Measurements from ENCODE around the gene NFU1.
"Not testable (repeated sequence)": the region's sequence is repeated elsewhere in the genome, so short reads cannot be mapped to it uniquely, and the experiment has no call there.

Gene NFU1

DNA sequence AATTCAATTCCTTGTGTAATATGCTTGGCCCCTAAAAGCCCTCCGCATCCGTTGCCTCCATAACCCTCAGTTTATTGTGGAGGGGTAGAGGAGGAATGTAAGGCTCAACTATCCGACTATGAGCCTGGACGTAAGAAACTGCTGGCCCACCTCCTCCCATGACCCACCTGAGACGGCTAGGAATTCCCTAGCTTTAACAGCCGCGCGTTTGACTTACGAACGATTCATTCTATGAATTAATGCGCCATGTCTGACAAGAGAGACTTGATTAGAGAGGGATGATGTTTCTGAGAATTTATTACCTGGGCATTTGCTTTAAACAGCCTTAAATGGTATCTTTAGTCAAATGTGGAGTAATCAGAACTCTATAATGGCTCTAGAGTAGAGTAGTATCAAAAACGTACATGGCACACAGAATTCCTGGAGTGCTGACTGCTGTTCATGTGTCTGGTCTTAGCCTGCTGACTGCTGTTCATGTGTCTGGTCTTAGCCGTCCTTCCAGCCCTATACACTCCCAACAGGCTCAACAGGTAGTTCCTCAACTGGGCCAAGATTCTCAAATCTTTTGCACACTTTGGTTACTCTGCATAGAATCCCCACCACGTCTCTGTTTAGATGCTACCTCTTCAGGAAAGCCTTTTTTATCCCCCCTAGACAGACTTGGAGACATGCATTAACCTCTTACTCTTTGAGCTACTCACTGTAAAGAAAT is 49.3 kb downstream of the NFU1 start:
- no peak for DNase-seq (ENCODE audit: low read depth)

DNA sequence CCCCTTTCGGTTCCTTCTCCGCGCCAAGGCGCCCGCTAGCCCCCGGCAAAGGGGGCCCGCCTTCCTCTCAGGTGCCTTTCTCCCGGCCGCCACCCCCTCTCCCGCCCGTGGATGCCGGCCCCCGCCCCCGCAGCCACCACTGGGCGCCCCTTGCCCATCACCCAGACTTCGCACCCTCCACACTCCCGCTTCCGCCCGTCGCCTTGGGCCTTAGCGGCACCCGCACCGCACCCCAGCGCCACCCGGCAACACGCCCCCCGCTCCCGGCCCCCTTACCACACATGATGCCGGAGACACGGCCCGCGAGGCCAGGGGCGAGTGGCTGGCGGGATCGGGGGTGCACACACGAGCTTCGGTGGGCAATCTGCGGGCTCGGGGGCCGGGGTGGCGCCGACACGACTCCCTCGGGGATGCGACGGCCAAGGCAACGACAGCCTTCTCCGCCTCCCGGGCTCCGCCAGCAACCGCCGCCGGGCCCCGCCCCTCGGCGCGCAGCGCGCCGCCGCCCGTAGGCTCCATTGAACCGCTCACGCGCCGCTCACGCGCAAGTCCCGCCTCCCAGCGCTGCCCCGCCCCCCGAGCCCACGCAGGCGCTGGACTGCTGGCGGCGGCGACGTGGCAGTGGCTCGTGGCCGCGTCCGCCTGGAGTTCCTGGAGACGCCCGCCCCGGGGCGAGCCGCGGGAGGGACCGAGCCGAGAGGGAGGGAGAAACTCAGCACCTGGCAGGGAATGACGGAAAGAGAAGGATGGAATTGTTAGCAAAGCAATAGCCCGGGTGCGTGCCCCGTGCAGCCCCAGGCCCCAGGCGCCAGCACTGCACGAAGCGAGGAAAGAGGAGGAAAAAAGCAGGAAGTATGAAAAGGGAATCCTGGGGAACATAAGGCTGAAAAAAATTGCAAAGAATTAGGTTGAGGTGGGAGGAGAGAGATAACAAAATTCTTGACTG is 50.2 kb downstream of the NFU1 start, which contains the start of gene GFPT1:
Gene GFPT1 (minus strand): TSS at position 439 of the 946 bp plus-strand sequence. CDS start 156 bp downstream, at position 283.
- DNase-seq (ENCODE audit: low read depth) = peak; percentile 89

DNA sequence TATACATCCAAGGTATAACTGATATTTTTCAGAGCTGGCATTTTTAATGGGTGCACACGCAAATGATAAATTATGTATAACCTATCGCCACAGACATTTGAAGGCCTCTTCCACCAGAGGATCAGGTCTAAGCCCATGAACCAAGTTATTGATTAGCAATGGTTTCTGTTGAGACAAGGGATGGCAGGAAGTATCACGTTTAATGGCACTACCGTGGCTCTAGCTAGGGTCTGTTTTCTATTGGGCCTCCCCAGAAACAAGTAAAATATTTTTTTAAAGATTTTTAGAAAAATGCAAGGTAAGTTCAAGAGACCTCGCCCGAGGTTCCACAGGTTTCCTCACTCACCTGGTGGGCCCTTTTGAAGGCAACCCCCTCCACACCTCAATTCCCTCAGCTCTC is 50.9 kb downstream of the NFU1 start:
- no peak for DNase-seq (ENCODE audit: low read depth)

DNA sequence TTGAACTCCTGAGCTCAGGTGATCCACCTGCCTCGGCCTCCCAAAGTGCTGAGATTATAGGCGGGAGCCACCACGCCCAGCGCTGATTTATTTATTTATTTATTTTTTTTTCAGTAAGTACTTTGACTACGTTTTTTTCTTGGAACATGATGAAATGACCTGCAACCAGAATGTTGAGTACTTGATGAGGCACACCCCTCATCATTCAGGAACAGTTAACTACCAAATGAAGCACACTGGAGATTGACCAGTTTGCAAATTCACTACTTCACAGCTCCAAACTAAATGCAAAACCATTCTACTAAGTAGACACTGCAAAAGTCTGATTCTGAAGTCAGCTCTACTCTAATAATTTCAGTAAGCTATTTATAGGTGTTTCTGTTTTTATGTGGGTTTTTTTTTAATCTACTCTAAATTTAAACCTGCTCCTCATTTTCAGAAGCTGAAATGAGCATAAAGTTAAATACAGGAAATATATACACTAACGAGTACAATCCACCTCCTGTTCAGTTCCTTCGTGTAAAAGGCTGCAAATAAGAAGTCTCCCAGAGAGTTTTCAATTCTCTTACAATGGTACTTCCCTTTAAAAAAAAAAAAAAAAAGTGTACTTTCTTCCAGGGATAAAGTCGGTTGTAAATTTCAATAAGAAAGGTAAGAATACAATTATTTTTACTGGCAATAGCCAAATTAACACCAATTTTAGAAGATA is 51.6 kb downstream of the NFU1 start:
- peak; percentile 17 for DNase-seq (ENCODE audit: low read depth)

DNA sequence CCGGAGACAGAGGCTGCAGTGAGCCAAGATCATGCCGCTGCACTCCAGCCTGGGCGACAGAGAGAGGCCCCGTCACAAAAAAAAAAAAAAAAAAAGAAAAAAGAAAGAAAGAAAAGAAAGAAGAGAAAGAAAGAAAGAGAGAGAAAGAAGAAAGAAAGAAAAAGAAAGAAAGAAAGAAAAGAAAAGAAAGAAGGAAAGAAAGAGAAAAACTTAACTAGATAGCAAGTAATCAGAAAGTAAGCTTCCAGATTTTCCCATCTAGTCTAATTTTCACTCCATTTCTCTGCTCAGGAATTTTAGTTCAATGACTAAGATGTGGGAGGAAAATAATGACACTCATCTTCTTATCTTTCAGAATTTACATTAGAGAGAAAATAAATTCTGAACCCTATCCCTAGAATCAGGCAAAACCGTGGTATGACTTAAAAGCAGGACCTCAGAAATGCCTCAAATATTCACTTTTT is 52.6 kb downstream of the NFU1 start:
- no peak for DNase-seq (ENCODE audit: low read depth)

DNA sequence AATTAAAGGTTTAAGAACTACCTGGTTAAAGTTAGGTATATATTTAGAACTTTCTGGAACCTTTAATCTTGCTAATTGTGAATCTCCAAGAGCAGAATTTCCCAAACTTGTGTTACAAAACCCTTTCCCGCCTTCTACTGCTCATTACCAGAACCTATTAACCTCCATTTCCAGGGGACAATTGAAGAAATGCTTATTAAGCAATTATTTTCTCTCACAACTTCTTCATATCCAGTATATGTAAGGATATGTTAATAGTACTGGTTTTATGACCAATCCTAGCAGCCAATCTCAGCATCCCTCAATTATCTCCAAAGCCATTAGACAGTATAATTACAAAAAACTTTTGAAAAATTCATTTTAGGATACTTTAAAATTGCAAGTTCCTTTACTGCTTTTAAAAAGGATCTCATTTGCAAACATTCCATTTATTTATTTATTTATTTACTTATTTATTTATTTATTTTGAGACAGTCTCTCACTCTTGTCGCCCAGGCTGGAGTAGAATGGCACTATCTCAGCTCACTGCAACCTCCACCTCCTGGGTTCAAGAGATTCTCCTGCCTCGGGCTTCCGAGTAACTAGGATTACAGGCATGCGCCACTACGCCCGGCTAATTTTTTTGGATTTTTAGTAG is 53.9 kb downstream of the NFU1 start:
- no peak for DNase-seq (ENCODE audit: low read depth)

DNA sequence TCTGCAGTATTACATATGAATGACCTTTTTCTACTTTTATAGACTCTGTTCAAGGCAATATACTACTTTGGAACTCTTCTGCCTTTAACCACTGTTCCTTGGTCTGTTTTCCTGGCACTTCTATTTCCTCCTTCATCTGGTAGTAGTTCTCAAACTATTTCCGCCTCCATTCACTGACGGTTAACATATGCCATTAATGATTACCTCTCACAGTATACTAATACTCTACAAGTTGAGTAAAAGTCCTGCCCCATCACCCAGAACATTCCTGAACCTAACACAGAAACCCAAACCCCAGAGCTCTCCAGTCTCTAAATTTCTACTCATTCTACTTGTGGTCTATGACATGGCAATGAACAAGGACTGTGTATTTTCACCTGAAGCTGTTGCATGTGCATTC is 54.7 kb downstream of the NFU1 start:
- no peak for DNase-seq (ENCODE audit: low read depth)

DNA sequence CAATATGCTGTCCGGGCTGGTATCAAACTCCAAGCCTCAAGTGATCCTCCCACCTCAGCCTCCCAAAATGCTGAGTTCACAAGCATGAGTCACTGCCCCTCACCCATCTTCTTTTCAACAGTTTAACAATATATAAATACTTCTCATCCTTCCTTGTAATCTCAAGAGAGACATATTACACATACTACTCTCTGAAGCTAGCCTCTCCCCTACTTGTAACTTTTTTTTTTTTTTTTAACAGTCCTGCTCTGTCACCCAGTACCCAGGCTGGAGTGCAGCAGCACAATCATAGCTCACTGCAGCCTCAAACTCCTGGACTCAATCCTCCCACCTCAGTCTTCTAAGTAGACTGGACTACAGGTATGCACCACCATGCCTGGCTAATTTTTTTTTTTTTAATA is 55.9 kb downstream of the NFU1 start:
- no peak for DNase-seq (ENCODE audit: low read depth)

DNA sequence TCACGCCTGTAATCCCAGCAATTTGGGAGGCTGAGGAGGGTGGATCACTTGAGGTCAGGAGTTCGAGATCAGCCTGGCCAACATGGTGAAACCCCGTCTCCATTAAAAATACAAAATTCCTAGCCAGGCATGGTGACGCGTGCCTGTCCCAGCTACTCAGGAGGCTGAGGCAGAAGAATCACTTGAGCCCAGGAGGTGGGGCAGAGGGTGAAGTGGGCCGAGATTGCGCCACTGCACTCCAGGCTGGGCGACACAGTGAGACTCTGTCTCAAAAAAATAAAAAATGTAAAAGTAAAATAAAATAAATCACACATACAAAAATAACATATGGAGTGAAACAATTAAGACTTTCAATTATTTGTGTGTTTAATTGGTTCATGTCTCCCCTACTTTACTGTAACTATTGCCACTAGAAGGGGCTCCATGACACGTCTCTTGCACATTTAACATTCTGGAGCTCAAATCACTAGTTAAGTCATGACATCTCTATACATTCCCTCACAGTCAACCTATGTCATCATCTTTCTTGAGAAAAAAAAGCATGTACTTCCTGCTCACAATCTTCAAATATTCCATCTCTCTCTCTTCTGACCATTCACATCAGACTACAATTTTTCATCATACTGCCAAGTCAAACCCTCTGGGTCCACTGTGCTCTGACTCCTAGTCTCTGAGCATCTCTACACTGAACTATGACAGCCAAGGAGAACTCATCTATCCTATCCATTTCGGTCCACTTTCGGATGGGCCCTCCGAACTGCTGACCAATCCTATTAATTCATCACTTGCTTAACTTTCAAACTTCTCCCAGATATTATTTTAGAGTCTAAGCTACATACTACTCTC is 56.9 kb downstream of the NFU1 start:
- DNase-seq (ENCODE audit: low read depth) = no peak

DNA sequence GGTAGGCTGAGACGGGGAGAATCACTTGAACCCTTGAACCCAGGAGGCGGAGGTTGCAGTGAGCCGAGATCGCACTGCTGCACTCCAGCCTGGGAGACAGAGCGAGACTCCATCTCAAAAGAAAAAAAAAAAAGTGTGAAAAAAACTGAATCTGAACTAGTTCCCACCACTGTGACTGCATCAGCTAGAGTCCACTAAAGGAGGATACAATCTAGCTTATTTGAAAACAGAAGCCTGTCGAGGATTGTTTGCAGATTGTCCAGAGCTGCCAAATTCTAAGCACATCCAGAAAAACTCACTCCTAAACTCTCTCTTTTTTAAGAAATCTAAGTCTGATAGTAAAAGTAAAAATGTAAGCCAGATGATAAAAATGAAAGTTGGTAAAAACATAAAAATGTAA is 60.8 kb downstream of the NFU1 start:
- no peak for DNase-seq (ENCODE audit: low read depth)

DNA sequence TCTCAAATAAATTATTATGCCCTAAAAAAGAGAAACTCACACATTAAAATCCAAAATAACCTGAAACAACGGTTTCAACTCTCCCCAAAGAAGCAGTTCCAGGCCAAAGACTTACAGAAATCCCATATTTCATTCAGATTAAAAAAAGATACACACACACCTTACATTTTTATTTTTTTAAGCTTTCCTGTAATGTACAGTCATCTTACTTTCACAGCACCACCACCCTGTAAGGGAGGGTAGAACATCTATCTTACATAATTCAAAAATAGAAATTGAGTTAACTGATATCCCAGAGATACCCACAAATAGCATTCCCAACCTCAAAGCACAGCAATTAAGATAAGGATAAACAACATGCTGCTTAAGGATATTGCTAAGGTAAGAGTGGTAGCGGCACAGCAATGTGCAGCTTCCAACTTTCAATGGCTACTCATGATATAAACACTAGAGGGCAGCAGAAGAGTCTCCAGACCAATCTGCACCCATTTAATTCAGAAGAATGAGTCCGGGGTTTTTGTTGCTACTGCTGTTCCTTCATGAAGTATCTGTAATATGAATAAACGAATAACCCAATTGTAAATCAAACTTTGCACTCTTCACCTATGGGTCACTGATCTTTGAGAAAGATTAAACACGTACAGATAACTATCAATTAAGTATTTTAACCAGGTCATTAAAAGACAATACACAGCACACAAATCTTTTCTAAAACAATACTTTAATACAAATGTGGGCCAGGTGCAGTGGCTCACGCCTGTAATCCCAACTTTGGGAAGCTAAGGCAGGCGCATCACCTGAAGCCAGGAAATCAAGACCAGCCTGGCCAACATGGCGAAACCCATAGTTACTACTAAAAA is 61.5 kb downstream of the NFU1 start:
- no peak for DNase-seq (ENCODE audit: low read depth)

DNA sequence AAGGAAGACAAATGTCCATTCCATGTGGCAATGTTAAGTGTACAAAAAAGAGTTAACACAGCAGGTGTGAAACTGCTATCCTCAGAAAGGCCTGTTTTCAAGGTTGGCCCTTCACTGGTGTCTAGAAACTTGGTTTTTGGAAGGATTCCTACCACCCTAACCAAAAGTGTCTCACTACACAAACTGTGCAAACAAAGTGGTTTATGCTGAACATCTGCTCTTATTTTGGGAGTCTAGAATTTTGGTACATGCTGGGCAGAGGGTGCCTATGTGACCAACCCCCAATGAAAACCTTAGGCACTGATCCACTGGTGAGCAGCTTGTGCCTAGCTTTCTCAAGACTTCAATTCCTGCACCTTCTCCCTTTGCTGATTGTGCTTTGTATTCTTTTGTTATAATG is 64.5 kb downstream of the NFU1 start:
- no peak for DNase-seq (ENCODE audit: low read depth)

DNA sequence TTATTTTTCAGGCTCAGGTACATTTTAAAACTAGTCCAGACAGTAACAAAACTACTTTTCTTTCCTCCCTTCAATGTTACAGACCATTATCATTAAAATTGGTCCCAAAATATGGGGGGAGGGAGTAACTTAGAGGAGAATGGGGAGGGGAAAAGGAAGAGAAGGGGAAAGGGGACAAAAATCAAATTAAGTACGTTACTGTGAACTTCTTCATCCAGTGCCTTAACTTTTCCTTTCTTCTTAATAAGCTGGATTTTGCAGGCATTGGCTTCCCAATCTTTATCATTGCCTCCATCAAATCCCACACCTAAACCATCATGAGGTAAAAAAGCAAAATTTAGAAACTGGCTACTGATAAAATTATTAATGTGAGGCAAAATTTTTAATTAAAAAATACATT is 67.4 kb downstream of the NFU1 start:
- no peak for DNase-seq (ENCODE audit: low read depth)

DNA sequence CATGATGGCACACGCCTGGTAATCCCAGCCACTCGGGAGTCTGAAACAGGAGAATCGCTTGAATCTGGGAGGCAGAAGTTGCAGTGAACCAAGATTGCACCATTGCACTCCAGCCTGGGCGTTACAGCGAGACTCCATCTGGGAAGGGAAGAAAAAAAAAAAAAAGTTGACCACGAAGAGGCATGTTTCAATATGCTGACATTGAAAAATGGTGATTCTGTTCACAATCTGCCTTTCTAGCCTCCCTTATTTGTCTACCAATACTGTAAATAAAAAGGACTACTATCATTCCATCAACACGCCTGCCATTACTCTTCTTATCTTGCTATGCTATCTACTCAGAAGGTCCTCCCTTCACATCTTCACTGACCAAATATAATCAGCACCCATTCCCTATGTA is 68.6 kb downstream of the NFU1 start:
- DNase-seq (ENCODE audit: low read depth) = no peak

DNA sequence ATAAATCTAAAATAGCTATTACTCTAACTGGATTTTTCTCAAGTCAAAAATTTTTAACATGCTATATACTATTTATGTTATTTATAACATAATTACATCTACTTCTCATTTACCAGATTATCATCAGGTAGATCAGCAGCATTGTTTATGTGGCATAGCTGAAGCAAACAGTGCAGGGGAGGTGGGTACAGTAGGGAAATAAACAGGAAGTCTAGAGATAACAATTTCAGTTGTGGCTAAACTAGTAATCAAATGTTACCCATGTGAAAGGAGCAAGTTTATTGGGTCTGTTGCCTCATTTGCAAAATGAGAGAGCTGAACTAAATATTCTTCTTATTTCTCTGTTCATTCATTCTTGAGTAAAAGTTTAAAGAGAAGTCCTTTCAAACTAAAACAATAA is 77.9 kb downstream of the NFU1 start:
- DNase-seq (ENCODE audit: low read depth) = no peak

DNA sequence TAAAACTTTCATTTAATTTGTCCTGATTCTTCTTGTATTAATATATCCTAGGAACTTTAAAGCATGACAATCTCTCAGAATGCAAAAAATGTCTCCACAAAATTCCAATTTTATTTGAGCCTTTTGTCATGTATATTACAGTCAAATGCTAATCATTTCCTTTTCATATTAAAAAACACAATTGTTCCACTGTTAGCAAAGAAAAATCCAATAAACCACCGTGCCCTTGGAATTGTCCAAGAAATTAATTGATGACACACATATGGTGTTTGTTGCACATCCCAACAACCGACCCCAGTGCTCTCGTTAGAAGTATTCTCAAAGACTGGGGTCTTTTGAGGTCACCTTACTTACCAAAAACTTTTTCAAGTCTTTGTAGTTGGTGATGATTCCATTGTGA is 78.3 kb downstream of the NFU1 start:
- DNase-seq (ENCODE audit: low read depth) = no peak

DNA sequence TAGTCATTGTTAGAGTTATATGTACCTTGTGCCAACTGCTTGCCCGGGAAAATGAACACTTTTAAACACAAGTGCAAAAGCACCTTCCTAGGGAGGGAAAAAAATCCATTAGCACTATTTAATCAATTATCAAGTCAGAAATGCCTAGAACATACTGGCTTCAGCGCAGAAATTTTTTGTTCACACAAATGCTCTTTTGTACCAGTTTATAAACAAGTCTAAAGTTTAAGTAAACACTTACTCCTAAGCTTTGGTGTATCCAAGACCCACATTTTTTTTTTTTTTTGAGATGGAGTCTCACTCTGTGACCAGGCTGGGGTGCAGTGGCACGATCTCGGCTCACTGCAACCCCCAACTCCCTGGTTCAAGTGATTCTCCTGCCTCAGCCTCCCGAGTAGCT is 80.8 kb downstream of the NFU1 start:
- no peak for DNase-seq (ENCODE audit: low read depth)

DNA sequence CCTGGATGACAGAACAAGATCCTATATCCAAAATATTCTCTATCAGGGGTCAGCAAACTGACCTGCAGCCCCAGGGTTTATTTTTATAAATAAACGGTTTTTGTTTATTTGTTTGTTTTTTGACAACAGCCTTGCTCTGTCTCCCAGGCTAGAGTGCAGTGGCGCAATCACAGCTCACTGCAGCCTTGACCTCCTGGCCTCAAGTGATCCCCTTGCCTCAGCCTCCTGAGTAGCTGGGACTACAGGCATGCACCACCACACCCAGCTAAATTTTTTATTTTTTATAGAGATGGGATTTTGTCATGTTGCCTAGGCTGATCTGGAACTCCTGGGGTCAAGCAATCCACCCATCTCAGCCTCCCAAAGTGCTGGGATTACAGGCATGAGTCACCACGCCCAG is 82.3 kb downstream of the NFU1 start:
- not testable (repeated sequence) for DNase-seq (ENCODE audit: low read depth)

DNA sequence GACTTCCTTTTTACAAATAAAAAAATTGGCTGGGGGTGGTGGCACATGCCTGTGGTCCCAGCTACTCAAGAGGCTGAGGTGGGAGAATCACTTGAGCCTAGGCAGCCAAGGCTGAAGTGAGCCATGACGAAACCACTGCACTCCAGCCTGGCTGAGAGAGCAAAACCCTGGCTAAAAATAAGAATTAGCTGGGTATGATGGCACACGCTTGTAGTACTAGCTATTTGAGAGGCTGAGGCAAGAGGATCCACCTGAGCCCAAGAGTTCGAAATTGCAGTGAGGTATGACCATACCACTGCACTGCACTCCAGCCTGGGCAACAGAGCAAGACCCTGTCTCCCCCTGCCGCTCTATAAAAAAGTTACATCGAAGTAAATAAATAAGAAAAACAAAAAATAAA is 83.9 kb downstream of the NFU1 start:
- no peak for DNase-seq (ENCODE audit: low read depth)

DNA sequence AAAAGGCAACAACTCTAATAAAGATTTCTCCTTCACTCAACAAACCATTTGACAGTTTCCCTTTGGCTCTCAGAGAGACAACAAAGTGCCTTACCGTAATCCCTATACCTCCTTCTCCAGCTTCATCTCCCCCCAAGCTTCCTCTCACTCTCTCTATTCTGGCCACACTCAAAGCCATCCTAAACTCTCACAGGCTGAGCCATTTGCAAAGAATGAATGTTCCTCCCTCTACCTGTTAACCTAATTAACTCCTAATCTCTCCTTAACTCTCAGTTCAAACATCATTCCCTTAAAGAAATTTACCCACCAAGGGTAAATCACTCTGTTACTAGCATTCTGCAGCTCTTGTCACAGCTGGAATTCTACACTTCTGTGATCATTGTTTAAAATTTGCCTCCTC is 88.5 kb downstream of the NFU1 start:
- DNase-seq (ENCODE audit: low read depth) = no peak
